Stimulated activated CD8-positive, alpha-beta memory T cell treated with anti-CD3 and anti-CD28 coated beads, Interleukin-12 subunit alpha, Interleukin-12 subunit beta, amount 100 ng/mL, for 24 hours (primary cell): ENCODE results near the gene PRG2.

Experiments used
- DNase-seq: peaks from one replicate; pipeline ENCODE4 v3.0.0-alpha.2; 2020; ENCODE audit errors: extremely low read depth

PRG2 gene

GRCh38 chr11:57396744-57397143 is 6.3 kb upstream of the PRG2 start:
- no peak for DNase-seq

GRCh38 chr11:57395905-57396623 is 5.6 kb upstream of the PRG2 start:
- no peak for DNase-seq

- no peak for DNase-seq
Measured at GRCh38 chr11:57394203-57394965, 3.9 kb upstream of the PRG2 start.

GRCh38 chr11:57392763-57393105 is 2.3 kb upstream of the PRG2 start:
- DNase-seq, result no peak

DNA sequence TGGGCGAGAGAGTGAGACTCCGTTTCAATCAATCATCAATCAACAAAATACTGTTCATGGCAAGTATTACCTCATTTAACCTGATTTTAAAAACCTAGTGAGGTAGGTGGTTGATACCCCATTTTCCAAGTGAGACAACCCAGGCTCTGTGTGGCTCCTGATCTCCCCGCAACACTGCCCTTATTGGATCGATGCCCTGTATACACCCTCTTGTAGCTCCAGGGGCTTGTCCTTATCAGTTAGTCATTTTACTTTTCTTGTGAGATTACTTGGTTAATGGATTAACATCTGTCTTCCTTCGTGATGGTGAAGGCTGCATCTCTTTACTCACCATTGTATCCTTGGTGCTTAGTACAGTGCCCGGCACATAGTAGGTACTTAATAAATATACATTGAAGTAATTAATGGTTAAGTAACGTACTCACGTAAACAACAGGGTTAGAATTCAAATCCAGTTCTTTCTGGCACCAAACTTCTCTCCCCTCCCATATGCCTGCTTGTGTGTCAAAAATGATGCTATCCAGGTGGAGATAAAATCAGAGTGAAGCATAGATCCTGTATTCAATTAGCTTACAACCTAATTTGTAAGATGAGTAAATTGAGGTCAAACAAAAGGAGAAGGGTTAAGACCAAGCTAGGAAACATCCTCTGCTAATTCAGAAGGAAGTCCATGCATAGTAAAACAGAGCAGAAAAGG is 1.8 kb upstream of the PRG2 start:
- DNase-seq, result no peak

- DNase-seq, result no peak
Measured at GRCh38 chr11:57391539-57391938, 1.1 kb upstream of the PRG2 start.

DNA sequence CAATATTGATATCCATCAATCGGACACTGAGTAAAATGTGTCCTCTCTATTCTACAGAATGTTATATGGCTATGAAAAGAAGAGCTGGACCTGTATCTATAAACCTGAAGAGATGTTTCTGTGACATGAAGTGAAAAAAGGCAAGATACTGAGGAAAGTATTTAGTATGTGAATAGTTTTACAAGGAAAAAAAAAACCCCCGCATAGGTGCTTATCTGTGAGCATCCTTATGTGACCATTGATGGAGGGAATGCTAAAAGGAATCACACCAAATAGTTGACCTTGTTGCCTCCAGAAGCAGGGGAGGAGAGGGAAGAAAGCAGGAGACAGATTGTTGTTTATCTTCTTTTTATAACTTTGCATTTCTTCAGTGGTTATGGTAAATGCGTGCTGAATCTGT is 661 bp upstream of the PRG2 start:
- no peak for DNase-seq

- DNase-seq, result no peak
Measured at GRCh38 chr11:57387289-57388030, 3.0 kb downstream of the PRG2 start.

DNA sequence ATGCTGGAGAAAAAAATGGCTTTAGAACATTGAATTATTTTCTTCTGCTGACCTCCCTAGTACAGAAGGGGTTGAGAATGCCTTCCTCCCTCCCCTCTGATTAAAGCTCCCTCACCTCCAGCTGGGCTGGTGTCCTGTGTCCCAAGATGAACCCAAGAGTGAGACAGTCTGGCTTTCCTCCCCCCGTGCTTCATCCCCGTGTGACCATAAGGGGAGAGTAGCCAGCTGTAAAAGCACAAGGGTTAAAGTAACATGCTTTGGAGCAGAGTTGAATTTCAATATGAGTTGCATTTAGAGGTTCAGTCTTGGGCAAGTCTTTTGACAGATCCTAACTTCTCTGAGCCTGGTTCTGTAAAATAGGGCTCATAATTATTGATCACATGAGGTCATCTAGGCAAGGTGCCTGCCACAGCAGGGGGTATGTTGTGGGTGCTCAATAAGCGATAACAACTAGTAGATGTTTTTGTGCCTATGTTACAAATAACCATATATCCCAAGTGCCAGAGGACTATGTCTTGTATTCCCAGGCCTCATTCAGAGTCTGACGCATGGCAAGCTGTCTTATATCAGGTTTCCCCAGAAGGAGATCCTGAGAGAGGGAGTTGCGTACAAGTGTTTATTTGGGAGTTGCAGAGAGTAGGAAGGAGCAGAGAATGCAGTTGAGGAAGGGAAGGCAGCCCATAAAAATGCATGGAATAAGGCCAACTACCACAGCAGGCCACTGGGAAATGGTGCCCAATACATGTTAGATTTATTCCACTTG is 4.1 kb downstream of the PRG2 start:
- DNase-seq, result no peak

- DNase-seq, result no peak
Measured at GRCh38 chr11:57380975-57381374, 9.5 kb downstream of the PRG2 start, which contains the start of gene PRG3. PRG3 (minus strand) TSS chr11:57381150; CDS start chr11:57380708, 442 bp downstream.

- DNase-seq, result no peak
Measured at GRCh38 chr11:57379732-57380131, 10.7 kb downstream of the PRG2 start.

DNA sequence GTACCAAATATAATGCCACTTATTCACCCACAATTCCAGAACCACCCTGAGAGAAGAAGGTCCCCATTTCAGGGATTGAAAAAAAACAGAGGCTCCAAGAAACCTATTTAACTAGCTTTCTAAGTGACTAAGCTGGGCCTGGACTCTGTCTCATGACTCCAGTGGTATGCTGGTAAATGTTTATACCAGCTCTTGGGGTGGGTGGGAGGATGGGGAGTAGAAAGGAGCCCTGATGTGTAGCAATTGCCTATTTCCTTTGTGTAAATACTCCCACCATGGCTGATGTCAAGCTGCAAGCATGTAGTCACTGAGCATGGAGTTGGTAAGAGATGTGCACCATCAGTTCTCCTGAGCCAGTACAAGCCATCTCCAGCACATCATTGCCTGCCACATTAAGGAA is 12.3 kb downstream of the PRG2 start:
- DNase-seq, result no peak

DNA sequence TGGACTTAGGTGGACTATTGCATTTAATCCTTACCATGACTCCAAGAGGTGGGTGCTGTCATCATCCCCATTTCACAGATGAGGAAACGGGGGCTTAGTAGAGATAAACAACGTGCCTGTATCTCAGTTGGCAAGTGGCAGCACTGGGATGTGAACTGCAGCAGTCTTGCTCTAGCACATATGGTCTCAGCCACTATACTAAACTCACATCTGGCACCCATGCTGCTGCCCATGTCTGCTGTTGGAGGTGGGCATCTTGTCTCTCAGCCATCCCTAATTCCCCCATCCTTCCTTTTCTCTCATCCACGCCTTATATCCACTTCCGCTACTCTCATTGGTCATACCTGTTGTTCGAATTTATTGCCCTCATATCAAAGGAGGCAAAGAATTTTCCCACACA is 13.3 kb downstream of the PRG2 start:
- DNase-seq, result no peak

DNA sequence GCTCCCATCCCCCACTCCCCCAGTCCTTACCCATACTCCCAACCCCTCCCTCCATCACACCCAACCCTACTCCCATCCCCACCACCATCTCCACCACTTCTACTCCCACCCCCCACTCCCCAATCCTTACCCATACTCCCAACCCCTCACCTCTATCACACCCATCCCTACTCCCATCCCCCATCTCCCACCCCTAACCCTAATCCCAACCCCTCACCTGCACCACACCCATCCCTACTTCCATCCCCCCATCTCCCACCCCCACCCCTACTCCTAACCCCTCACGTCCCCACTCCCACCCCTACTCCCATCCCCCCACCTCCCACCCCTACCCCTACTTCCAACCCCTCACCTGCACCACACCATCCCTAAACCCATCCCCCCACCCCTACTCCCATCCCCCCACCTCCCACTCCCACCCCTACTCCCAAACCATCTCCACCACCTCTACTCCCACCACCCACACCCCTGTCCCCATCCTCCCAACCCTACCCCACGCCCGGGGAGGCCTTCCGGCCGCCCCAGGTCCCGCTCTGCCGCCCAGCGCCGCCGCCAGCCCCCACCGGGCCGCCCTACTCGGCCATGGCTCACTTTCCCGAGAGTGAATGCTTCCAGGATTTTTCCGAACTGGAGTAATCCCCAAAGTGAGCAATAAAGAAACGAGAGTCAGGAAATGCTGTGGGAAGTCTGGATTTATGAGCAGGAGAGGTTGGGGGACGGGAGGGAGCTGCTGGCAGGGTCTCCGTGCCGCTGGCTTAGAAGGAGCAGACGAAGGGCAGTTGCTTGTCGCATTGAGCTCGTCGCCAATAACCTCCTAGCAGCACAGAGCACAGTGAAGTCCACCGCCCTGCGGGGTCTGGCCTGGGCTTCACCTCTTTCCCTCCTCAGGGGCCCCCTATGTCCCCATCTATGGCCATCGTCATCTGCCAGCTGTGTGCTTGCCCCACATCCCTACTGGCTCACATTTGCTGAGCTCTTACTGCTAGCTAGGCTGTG is 14.1 kb downstream of the PRG2 start:
- DNase-seq, result no peak

DNA sequence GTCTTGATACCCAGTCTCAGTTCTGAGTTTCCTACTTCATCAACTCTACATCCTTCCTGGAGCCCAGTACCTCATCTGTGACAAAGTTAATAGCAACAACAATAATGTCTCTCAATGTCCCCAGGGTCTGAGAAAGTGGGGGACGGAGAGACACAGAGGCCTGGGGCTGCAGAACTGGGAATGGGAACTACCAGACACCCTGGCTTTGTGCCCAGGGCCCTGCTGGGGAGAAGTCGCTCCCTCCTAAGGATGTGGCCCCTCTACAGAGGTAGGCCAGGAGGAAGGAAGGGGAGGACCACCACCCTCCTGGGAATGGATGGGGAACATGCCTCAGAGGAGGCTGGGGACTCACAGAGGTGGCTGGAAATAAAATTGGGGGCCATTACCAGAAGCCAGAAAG is 15.0 kb downstream of the PRG2 start:
- no peak for DNase-seq

GRCh38 chr11:57374966-57375365 is 15.5 kb downstream of the PRG2 start:
- no peak for DNase-seq

- DNase-seq, result no peak
Measured at GRCh38 chr11:57373146-57373545, 17.3 kb downstream of the PRG2 start.

- no peak for DNase-seq
Measured at GRCh38 chr11:57370941-57371340, 19.5 kb downstream of the PRG2 start.

GRCh38 chr11:57370251-57370650 is 20.2 kb downstream of the PRG2 start:
- DNase-seq, result no peak

GRCh38 chr11:57368845-57369232 is 21.6 kb downstream of the PRG2 start:
- DNase-seq, result no peak
